Uterus (tissue), 4 donors: ENCODE measurements around the gene C13orf46. TPM values are rescaled to one million over a fixed set of nuclear protein-coding genes. Genes with fewer than 3 reads are reported as not detected.
"Not testable (repeated sequence)": the region's sequence is repeated elsewhere in the genome, so short reads cannot be mapped to it uniquely, and the experiment has no call there.

Experiments used
- DNase-seq, 2 donors: peaks; one replicate each; pipeline ENCODE4 v3.0.0-alpha.2; 2019 to 2020
- H3K27ac ChIP-seq, 2 donors: fragments of 200-600 bp; sonication (generic); 1 replicate in 1 of 2; 2 replicates in 1 of 2; pipeline ENCODE4 v1.5.1; 2016 to 2018
- H3K27me3 ChIP-seq, 2 donors: fragments of 200-600 bp; sonication (generic); one replicate each; pipeline ENCODE4 v1.5.1; 2018 to 2019; ENCODE audit warnings: control low read depth in 1 of 2
- H3K36me3 ChIP-seq, 2 donors: fragments of 200-600 bp; sonication (generic); one replicate each; pipeline ENCODE4 v1.5.1; 2019; ENCODE audit warnings: control low read depth in 1 of 2
- H3K4me1 ChIP-seq, 2 donors: fragments of 200-600 bp; sonication (generic); one replicate each; pipeline ENCODE4 v1.5.1; 2018 to 2019; ENCODE audit warnings: control low read depth in 1 of 2
- H3K4me3 ChIP-seq, 2 donors: fragments of 200-600 bp; sonication (generic); 1 replicate in 1 of 2; 2 replicates in 1 of 2; pipeline ENCODE4 v1.5.1; 2018 to 2019; ENCODE audit warnings: mild to moderate bottlenecking in 1 of 2
- H3K9me3 ChIP-seq, 2 donors: fragments of 200-600 bp; sonication (generic); one replicate each; pipeline ENCODE4 v1.5.1; 2019; ENCODE audit warnings: control low read depth in 1 of 2
- POLR2A ChIP-seq, 2 donors: fragments of 450-650 bp; IDR thresholded peaks; one replicate each; pipeline ENCODE4 v1.6.1; 2016; ENCODE audit warnings: antibody characterized with exemption in 2 of 2, mild to moderate bottlenecking in 1 of 2, moderate library complexity in 1 of 2
- intact Hi-C: fragments of 100-400 bp; cut with DNase I; formaldehyde crosslinking; loops from one replicate; pipeline ENCODE4 v1.15.1; 2023; ENCODE audit warnings: low total_unique reads
- total RNA-seq, 4 donors: library from RNA; depleted of rRNA in 3 of 4; stranded (reverse); fragments of >200 nt in 3 of 4; gene quantifications; one replicate each; pipeline versions ENCODE4 v1.1.0 to v1.2.4, GENCODE V29; 2014 to 2023
- TF ChIP-seq, protein P1 (sequence below), 4 experiments: fragments of 200-600 bp in 2 of 4; fragments of 450-650 bp in 2 of 4; sonication (generic) in 2 of 4; IDR thresholded peaks; one replicate each; pipeline ENCODE4 v1.5.1; 2016 to 2019; ENCODE audit warnings: antibody characterized with exemption in 4 of 4, mild to moderate bottlenecking in 2 of 4, moderate library complexity in 1 of 4
- donor health status: DM: yes; HTN: yes; CAD: no.

Gene C13orf46
- total RNA-seq, 4 donors from 2014 or later, result 0.07 to 1.7 TPM; not detected in 2

- TF ChIP-seq, protein P1, sequence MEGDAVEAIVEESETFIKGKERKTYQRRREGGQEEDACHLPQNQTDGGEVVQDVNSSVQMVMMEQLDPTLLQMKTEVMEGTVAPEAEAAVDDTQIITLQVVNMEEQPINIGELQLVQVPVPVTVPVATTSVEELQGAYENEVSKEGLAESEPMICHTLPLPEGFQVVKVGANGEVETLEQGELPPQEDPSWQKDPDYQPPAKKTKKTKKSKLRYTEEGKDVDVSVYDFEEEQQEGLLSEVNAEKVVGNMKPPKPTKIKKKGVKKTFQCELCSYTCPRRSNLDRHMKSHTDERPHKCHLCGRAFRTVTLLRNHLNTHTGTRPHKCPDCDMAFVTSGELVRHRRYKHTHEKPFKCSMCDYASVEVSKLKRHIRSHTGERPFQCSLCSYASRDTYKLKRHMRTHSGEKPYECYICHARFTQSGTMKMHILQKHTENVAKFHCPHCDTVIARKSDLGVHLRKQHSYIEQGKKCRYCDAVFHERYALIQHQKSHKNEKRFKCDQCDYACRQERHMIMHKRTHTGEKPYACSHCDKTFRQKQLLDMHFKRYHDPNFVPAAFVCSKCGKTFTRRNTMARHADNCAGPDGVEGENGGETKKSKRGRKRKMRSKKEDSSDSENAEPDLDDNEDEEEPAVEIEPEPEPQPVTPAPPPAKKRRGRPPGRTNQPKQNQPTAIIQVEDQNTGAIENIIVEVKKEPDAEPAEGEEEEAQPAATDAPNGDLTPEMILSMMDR (IDR thresholded peaks at IDR 0.05), result no peak
- TF ChIP-seq POLR2A (IDR thresholded peaks at IDR 0.05), result no peak
- intact Hi-C loops, result no loop called here
- no peaks in the 10 kb centered on the region for H3K36me3 ChIP-seq
- H3K4me3 ChIP-seq, result no peak overlapping the region
- H3K27me3 ChIP-seq, result no peaks in the 10 kb centered on the region
- H3K9me3 ChIP-seq, result no peaks in the 10 kb centered on the region
- DNase-seq, result no peak
- no peaks in the 10 kb centered on the region for H3K4me1 ChIP-seq
- no peak overlapping the region for H3K27ac ChIP-seq
Measured at GRCh38 chr13:113992276-113993005, 18.6 kb upstream of the C13orf46 start.

DNA sequence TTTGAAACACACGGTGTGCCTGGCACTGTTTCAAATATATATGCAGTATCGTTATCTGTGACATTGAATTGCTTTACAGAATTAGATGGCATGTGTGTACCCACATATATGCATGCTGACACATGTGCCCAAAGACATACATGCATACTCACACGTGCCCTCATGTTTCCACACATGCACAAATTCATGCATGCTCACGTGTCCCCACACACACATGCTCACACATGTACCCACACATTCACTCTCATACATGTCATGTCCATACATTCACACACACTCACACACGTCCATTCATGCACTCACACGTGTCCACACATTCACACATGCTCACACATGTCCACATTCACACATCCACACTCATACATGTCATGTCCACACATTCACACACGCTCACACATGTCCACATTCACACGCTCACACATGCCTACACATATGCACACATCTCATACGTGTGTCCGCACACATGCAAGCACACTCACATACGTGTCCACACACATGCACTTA lies 17.9 kb upstream of the C13orf46 start:
- DNase-seq, result no peak
- H3K4me1 ChIP-seq, result no peaks in the 10 kb centered on the region
- H3K27me3 ChIP-seq, result no peaks in the 10 kb centered on the region
- no peaks in the 10 kb centered on the region for H3K9me3 ChIP-seq
- no peaks in the 10 kb centered on the region for H3K36me3 ChIP-seq
- TF ChIP-seq POLR2A (IDR thresholded peaks at IDR 0.05), result no peak
- TF ChIP-seq, protein P1 (IDR thresholded peaks at IDR 0.05), result no peak
- no peak overlapping the region for H3K4me3 ChIP-seq
- intact Hi-C loops, result no loop called here
- no peak overlapping the region for H3K27ac ChIP-seq

GRCh38 chr13:113991191-113991669 lies 17.4 kb upstream of the C13orf46 start:
- Histone ChIP-seq H3K27ac (no peak overlapping the region), H3K4me1 (no peaks in the 10 kb centered on the region), H3K27me3 (no peaks in the 10 kb centered on the region), H3K36me3 (no peaks in the 10 kb centered on the region), H3K9me3 (no peaks in the 10 kb centered on the region), H3K4me3 (no peak overlapping the region)
- intact Hi-C loops, result no loop called here
- TF ChIP-seq POLR2A (IDR thresholded peaks at IDR 0.05), result no peak
- TF ChIP-seq, protein P1 (IDR thresholded peaks at IDR 0.05), result no peak
- no peak for DNase-seq

- Histone ChIP-seq H3K27me3 (no peaks in the 10 kb centered on the region), H3K9me3 (no peaks in the 10 kb centered on the region), H3K36me3 (no peaks in the 10 kb centered on the region), H3K4me3 (no peak overlapping the region), H3K27ac (no peak overlapping the region), H3K4me1 (no peaks in the 10 kb centered on the region)
- intact Hi-C loops, result no loop called here
- TF ChIP-seq POLR2A (IDR thresholded peaks at IDR 0.05), result no peak
- TF ChIP-seq, protein P1 (IDR thresholded peaks at IDR 0.05), result no peak
- DNase-seq, result peak in 1 of 2 donors; percentile 7
Measured at GRCh38 chr13:113990321-113990837, 16.5 kb upstream of the C13orf46 start.

GRCh38 chr13:113989585-113990300 lies 15.9 kb upstream of the C13orf46 start:
- intact Hi-C loops, result no loop called here
- Histone ChIP-seq H3K27me3 (no peaks in the 10 kb centered on the region), H3K27ac (no peak overlapping the region), H3K4me3 (no peak overlapping the region), H3K4me1 (no peaks in the 10 kb centered on the region), H3K9me3 (no peaks in the 10 kb centered on the region), H3K36me3 (no peaks in the 10 kb centered on the region)
- TF ChIP-seq, protein P1 (IDR thresholded peaks at IDR 0.05), result no peak
- TF ChIP-seq POLR2A (IDR thresholded peaks at IDR 0.05), result no peak
- DNase-seq, result no peak

- intact Hi-C loops, H3K4me3 ChIP-seq, H3K4me1 ChIP-seq, DNase-seq, H3K27me3 ChIP-seq, H3K9me3 ChIP-seq, H3K36me3 ChIP-seq, H3K27ac ChIP-seq: not testable (repeated sequence)
Measured at GRCh38 chr13:113988859-113989258, 15.0 kb upstream of the C13orf46 start.
